ENCODE data around the gene CCDC170. TPM values are rescaled to one million over a fixed set of nuclear protein-coding genes. Genes with fewer than 3 reads are reported as not detected.

CCDC170 gene
- total and polyA plus RNA-seq, 2 of the 8 experiments (the other 6 are each of a cell fraction or from before 2014, with no cell fraction given), result 0.06 to 0.09 TPM

- Histone ChIP-seq H3K14ac (ENCODE audit: insufficient read length) (no peak overlapping the region), H3K27ac (ENCODE audit: low read depth, low read length) (no peak overlapping the region), H4K8ac (ENCODE audit: extremely low read depth, insufficient read depth, low read length) (no peak overlapping the region), H4K91ac (replicated peaks; ENCODE audit: insufficient read length, low read length) (no peak overlapping the region), H3K9ac (replicated peaks in 1 of 4; ENCODE audit: extremely low read depth in 1 of 4, low read depth in 3 of 4, low read length in 3 of 4) (no peak overlapping the region), H3K79me2 (ENCODE audit: control insufficient read depth in 1 of 2, insufficient read depth in 2 of 2, low read length in 2 of 2) (no peaks in the 10 kb centered on the region), H2BK15ac (ENCODE audit: low read length) (no peak overlapping the region), H3K4me3 (ENCODE audit: extremely low read depth in 1 of 4, insufficient read depth in 2 of 4, low read depth in 3 of 4, low read length in 4 of 4) (no peak overlapping the region), H3K79me1 (ENCODE audit: low read depth, low read length) (no peaks in the 10 kb centered on the region), H3K9me3 (ENCODE audit: insufficient read depth in 2 of 2, low read depth in 1 of 2, low read length in 1 of 2) (no peaks in the 10 kb centered on the region), H3K4ac (replicated peaks; ENCODE audit: insufficient read length, low read depth, low read length) (no peak overlapping the region), H3K23ac (ENCODE audit: insufficient read length) (no peak overlapping the region), H2BK20ac (ENCODE audit: low read length) (no peak overlapping the region), H3K56ac (replicated peaks; ENCODE audit: insufficient read length, low read depth, low read length) (no peak overlapping the region), H2BK5ac (ENCODE audit: low read depth, low read length) (no peak overlapping the region), H3K4me1 (replicated peaks in 1 of 4; ENCODE audit: control insufficient read depth in 3 of 4, insufficient read depth in 4 of 4, low read length in 3 of 4) (peaks cover 0 to 4% (median 3%) of the 10 kb centered on the region in 4 experiments; a peak in 3 of 7 replicates), H3K36me3 (ENCODE audit: control insufficient read depth in 2 of 4, insufficient read depth in 4 of 4, low read length in 3 of 4) (no peaks in the 10 kb centered on the region), H3K23me2 (ENCODE audit: low read depth, low read length) (no peaks in the 10 kb centered on the region), H2BK12ac (ENCODE audit: low read depth, low read length) (no peak overlapping the region), H3K27me3 (replicated peaks in 1 of 4; ENCODE audit: control insufficient read depth in 3 of 4, extremely low read depth in 1 of 4, insufficient read depth in 3 of 4, low read length in 3 of 4) (no peaks in the 10 kb centered on the region), H3K18ac (ENCODE audit: extremely low read depth, low read length) (no peak overlapping the region), H2BK120ac (replicated peaks; ENCODE audit: low read depth, low read length) (no peak overlapping the region), H2AFZ (ENCODE audit: low read length) (no peak overlapping the region), H2AK5ac (ENCODE audit: low read depth, low read length) (no peak overlapping the region), H3K4me2 (ENCODE audit: insufficient read depth in 1 of 2, low read depth in 2 of 2, low read length in 2 of 2) (no peak overlapping the region), H4K5ac (ENCODE audit: insufficient read length, low read depth, low read length) (no peak overlapping the region), H4K20me1 (replicated peaks in 1 of 2; ENCODE audit: control insufficient read depth in 1 of 2, insufficient read depth in 2 of 2, low read length in 2 of 2) (no peaks in the 10 kb centered on the region)
- WGBS, 2 experiments (ENCODE audit: extremely low coverage in 1 of 2, insufficient coverage in 1 of 2, insufficient read length in 1 of 2, insufficient replicate concordance in 2 of 2, low coverage in 1 of 2, low lambda C conversion rate in 2 of 2, missing lambda C conversion rate in 1 of 2), result 87% methylated on average over 5 of the region's 5 CpGs; no CpG with 5 or more reads in 1 of the 2 experiments
- DNase-seq (ENCODE audit: low read depth in 1 of 2, low spot score in 2 of 2) (no peak), FAIRE-seq (no peak)
- ChIA-PET CTCF (ENCODE audit: partially characterized antibody) (no interaction called here), POLR2A (ENCODE audit: partially characterized antibody) (no interaction called here)
Observed at GRCh38 chr6:151630991-151631655, 137.3 kb downstream of the CCDC170 start.
